BE2C (cell line): ENCODE results near the gene KCND3.

Source experiments
- DNase-seq: peaks from one replicate; pipeline ENCODE4 v3.0.0-alpha.2; 2020
- H3K27me3 ChIP-seq: fragments of 250-450 bp; sonication (Bioruptor Pico); 2 replicates; pipeline ENCODE4 v1.5.1; 2020; ENCODE audit warnings: mild to moderate bottlenecking
- H3K36me3 ChIP-seq: fragments of 250-450 bp; sonication (Bioruptor Pico); 2 replicates; pipeline ENCODE4 v1.5.1; 2020; ENCODE audit warnings: mild to moderate bottlenecking
- H3K4me1 ChIP-seq: fragments of 250-450 bp; sonication (Bioruptor Pico); 2 replicates; pipeline ENCODE4 v1.5.1; 2020
- H3K4me3 ChIP-seq: 2 replicates; pipeline ENCODE4 v1.5.1; 2011; ENCODE audit warnings: low read depth, low read length
- H3K9me3 ChIP-seq: fragments of 250-450 bp; sonication (Bioruptor Pico); 2 replicates; pipeline ENCODE4 v1.5.1; 2020
- CTCF ChIP-seq: IDR thresholded peaks from 2 replicates; pipeline ENCODE4 v1.5.1; 2012; ENCODE audit warnings: mild to moderate bottlenecking, low read depth, low read length

KCND3 gene

GRCh38 chr1:112026016-112026415 lies 36.5 kb upstream of the KCND3 start:
- H3K27me3 ChIP-seq, result peaks cover 3% of the 10 kb centered on the region; the same call in 1 of the 2 replicates
- no peaks in the 10 kb centered on the region for H3K9me3 ChIP-seq
- no peak for TF ChIP-seq CTCF
- DNase-seq, result no peak
- H3K4me3 ChIP-seq, result no peak overlapping the region
- H3K36me3 ChIP-seq, result no peaks in the 10 kb centered on the region
- no peaks in the 10 kb centered on the region for H3K4me1 ChIP-seq

GRCh38 chr1:112021263-112021662 lies 31.8 kb upstream of the KCND3 start:
- no peak for DNase-seq
- peaks cover 6% of the 10 kb centered on the region for H3K27me3 ChIP-seq
- H3K36me3 ChIP-seq, result no peaks in the 10 kb centered on the region
- no peak for TF ChIP-seq CTCF
- no peaks in the 10 kb centered on the region for H3K4me1 ChIP-seq
- no peak overlapping the region for H3K4me3 ChIP-seq
- no peaks in the 10 kb centered on the region for H3K9me3 ChIP-seq

GRCh38 chr1:112017183-112017582 lies 27.7 kb upstream of the KCND3 start:
- H3K9me3 ChIP-seq, result no peaks in the 10 kb centered on the region
- H3K27me3 ChIP-seq, result peaks cover 6% of the 10 kb centered on the region
- DNase-seq, result no peak
- no peak for TF ChIP-seq CTCF
- no peak overlapping the region for H3K4me3 ChIP-seq
- no peaks in the 10 kb centered on the region for H3K36me3 ChIP-seq
- no peaks in the 10 kb centered on the region for H3K4me1 ChIP-seq

- TF ChIP-seq CTCF, result no peak
- Histone ChIP-seq H3K36me3 (no peaks in the 10 kb centered on the region), H3K4me1 (no peaks in the 10 kb centered on the region), H3K9me3 (no peaks in the 10 kb centered on the region), H3K4me3 (no peak overlapping the region), H3K27me3 (peaks cover 9% of the 10 kb centered on the region)
- DNase-seq, result no peak
Measured at GRCh38 chr1:112012823-112013222, 23.4 kb upstream of the KCND3 start.

GRCh38 chr1:112011202-112011601 lies 21.7 kb upstream of the KCND3 start:
- no peak overlapping the region for H3K4me3 ChIP-seq
- no peaks in the 10 kb centered on the region for H3K36me3 ChIP-seq
- H3K4me1 ChIP-seq, result no peaks in the 10 kb centered on the region
- H3K9me3 ChIP-seq, result no peaks in the 10 kb centered on the region
- DNase-seq, result no peak
- no peak for TF ChIP-seq CTCF
- peaks cover 3% of the 10 kb centered on the region for H3K27me3 ChIP-seq

- DNase-seq, result no peak
- H3K4me1 ChIP-seq, result no peaks in the 10 kb centered on the region
- peaks cover 8% of the 10 kb centered on the region; the same call in 1 of the 2 replicates for H3K27me3 ChIP-seq
- H3K36me3 ChIP-seq, result no peaks in the 10 kb centered on the region
- H3K9me3 ChIP-seq, result no peaks in the 10 kb centered on the region
- TF ChIP-seq CTCF, result no peak
- no peak overlapping the region for H3K4me3 ChIP-seq
Measured at GRCh38 chr1:112007169-112007568, 17.7 kb upstream of the KCND3 start.
